HG02885 (cell line): ENCODE data around the gene ARAP1.

Experiments used
- ATAC-seq: cut with Tn5 transposase; IDR thresholded peaks from one replicate; pipeline ENCODE4 v1.9.1; 2021; ENCODE audit warnings: mild to moderate bottlenecking; ENCODE audit not compliant: unreplicated experiment, poor library complexity

The ARAP1 gene

GRCh38 chr11:72780296-72781062 lies 28.3 kb upstream of the ARAP1 start:
- no peak for ATAC-seq

- no peak for ATAC-seq
Observed at GRCh38 chr11:72779495-72780128, 27.4 kb upstream of the ARAP1 start.

GRCh38 chr11:72778535-72779494 lies 26.6 kb upstream of the ARAP1 start:
- no peak for ATAC-seq

- ATAC-seq, result no peak
Observed at GRCh38 chr11:72777755-72778278, 25.6 kb upstream of the ARAP1 start.

- ATAC-seq, result no peak
Observed at GRCh38 chr11:72776844-72777754, 24.9 kb upstream of the ARAP1 start.

GRCh38 chr11:72776117-72776843 lies 24.1 kb upstream of the ARAP1 start:
- ATAC-seq, result no peak

GRCh38 chr11:72775288-72776110 lies 23.3 kb upstream of the ARAP1 start:
- no peak for ATAC-seq

- ATAC-seq, result no peak
Observed at GRCh38 chr11:72774499-72774898, 22.3 kb upstream of the ARAP1 start.

- no peak for ATAC-seq
Observed at GRCh38 chr11:72773696-72774095, 21.5 kb upstream of the ARAP1 start.

GRCh38 chr11:72773291-72773690 lies 21.1 kb upstream of the ARAP1 start:
- no peak for ATAC-seq

GRCh38 chr11:72772059-72772458 lies 19.9 kb upstream of the ARAP1 start:
- ATAC-seq, result no peak

- ATAC-seq, result no peak
Observed at GRCh38 chr11:72771507-72771906, 19.3 kb upstream of the ARAP1 start.

- no peak for ATAC-seq
Observed at GRCh38 chr11:72770799-72771198, 18.6 kb upstream of the ARAP1 start.

- ATAC-seq, result no peak
Observed at GRCh38 chr11:72769680-72770079, 17.5 kb upstream of the ARAP1 start.

- no peak for ATAC-seq
Observed at GRCh38 chr11:72768581-72768980, 16.4 kb upstream of the ARAP1 start.

GRCh38 chr11:72767203-72768062 lies 15.2 kb upstream of the ARAP1 start:
- no peak for ATAC-seq
